GM19023 (cell line): ENCODE results near the gene ZSCAN23.
A peak's percentile ranks its signal among the peaks of the same experiment; 100 is the strongest.
"Not testable (repeated sequence)": the region's sequence is repeated elsewhere in the genome, so short reads cannot be mapped to it uniquely, and the experiment has no call there.

ENCODE experiments used
- ATAC-seq: cut with Tn5 transposase; IDR thresholded peaks from one replicate; pipeline ENCODE4 v1.9.1; 2021; ENCODE audit warnings: mild to moderate bottlenecking, moderate library complexity; ENCODE audit not compliant: unreplicated experiment

The ZSCAN23 gene

DNA sequence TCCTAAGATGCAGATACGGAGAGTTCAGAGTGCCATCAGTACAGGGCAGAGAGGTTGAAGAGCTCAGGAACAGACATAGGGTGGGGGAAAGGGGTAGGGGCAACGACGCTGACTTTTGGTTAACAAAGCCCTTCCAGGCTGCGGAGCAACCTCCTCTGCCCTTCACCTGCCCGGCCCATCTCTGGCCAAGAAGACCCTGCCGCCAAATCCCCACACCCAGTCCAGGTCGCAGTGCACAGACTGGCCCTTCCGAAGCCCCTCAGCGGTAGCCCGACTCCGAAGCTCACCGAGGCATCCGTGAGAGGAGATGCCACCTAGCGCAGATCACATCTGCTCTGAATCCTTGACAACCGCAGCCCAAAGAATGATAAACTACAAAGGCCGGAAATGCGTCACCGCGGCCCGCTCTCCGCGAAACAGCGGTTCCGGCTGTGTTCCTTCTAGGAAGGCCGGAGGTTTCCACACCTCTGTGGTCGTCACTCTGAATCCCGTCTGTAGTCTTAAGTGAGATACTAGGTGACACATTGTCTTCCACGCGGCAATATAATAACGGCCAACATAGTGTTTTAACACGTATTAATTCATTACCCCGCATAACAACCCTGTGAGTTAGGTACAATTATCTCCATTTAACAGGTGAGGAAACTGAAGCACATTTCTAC lies at the start of gene ZSCAN23:
TSS of gene ZSCAN23 (minus strand) at position 380 of the 662 bp plus-strand sequence. CDS start 7,225 bp downstream, outside the sequence.
- ATAC-seq = peak; percentile 96

GRCh38 chr6:28491984-28492317 lies 48.7 kb upstream of the ZSCAN23 start:
- no peak for ATAC-seq

- peak; percentile 27 for ATAC-seq
Observed at GRCh38 chr6:28490205-28490890, 47.1 kb upstream of the ZSCAN23 start.

DNA sequence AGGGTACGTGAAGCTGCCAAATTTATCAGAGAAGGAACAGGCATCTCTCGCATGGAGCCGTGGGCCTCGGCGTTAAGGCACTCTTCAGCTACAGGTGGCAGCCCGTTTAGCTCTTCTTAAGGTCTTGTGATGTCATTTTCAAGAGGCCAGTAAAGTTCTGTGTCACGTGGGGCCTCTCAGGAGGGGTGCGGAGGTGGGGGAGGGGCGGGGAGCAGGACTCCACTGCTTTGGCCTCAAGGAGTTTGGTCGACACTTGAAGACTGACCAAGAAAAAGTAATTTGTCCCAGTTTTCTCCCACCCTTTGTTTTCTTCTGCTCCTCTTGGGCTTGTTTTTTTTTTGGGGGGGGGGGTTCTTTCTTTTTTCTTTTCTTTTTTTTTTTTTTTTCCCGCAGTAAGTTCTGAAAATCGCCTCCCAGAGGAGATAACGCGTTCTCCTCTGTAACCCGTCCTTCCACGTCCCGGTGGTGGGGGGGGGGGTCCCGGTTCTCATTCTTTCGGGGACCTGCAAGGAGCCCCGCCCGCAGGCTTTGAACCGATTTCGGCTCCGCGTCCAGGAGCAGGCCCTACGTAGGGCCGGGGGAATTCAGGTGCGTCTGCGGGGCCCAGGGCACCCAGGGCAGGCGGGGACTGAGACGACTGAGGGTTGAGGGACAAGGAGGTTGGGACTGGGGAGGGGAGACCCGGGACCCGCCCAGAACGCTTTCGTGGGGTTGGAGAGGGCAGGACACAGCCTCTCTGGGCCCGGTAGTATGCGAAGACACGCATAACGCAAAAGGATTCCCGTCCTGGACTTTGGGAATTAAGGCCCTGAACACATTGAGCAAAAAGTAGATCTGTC lies 46.3 kb upstream of the ZSCAN23 start:
- ATAC-seq = peak; percentile 66

DNA sequence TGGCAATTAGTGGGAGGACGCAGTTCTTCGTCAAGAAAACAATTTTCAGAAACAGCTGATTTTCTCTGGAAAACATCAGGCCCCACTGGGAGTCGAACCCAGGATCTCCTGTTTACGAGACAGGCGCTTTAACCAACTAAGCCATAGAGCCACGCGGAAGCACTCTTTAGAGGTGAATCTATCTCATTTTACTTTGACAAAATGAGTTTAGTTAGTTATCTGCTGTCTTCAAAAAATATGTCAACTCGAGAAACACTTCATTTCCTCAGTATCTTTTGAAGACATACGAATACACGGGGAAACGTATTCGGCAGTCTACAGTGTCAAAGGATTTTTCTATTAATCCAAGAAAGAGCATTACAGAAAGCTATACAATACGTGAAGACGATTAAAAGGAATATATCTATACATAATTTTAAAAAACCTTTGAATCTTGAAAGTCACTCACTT lies 45.6 kb upstream of the ZSCAN23 start:
- ATAC-seq = no peak

GRCh38 chr6:28486988-28487742 lies 43.9 kb upstream of the ZSCAN23 start:
- no peak for ATAC-seq

GRCh38 chr6:28486533-28486932 lies 43.2 kb upstream of the ZSCAN23 start:
- ATAC-seq = no peak

DNA sequence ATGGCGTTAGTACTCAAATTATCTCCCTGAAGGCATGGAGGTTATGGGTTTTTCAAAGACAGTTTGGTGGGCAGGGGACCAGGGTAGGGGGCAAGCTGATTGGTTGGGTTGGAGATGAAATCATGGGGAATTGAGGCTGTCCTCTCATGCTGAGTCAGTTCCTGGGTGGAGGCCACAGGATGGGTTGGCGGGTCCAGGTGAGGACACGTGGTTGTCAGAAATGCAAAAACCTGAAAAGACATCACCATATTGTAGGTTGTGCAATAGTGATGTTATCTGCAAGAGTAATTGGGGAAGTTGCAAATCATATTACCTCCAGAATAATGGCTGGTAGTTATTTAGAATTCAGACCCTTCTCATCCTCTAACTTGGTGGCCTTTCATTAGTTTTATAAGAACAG lies 42.2 kb upstream of the ZSCAN23 start:
- ATAC-seq = no peak

GRCh38 chr6:28480253-28480932 lies 37.1 kb upstream of the ZSCAN23 start:
- no peak for ATAC-seq

DNA sequence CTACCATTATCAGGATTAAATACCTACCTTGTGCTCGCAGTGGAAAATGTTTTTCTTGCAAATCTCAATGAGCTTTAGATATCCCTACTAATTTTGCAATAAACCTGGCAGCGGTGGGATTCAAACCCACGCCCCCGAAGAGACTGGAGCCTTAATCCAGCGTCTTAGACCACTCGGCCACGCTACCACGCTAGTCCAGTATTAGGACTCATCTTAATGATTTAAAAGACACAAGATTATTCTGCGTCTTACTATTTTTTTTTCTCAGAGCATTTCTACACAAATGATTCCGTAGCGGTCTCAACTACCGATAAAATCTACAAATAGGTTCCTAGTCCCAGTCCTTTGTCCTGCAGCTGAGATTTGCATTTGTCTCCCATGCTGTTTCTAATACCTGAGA lies 35.2 kb upstream of the ZSCAN23 start:
- no peak for ATAC-seq

- no peak for ATAC-seq
Observed at GRCh38 chr6:28474441-28475219, 31.3 kb upstream of the ZSCAN23 start.

DNA sequence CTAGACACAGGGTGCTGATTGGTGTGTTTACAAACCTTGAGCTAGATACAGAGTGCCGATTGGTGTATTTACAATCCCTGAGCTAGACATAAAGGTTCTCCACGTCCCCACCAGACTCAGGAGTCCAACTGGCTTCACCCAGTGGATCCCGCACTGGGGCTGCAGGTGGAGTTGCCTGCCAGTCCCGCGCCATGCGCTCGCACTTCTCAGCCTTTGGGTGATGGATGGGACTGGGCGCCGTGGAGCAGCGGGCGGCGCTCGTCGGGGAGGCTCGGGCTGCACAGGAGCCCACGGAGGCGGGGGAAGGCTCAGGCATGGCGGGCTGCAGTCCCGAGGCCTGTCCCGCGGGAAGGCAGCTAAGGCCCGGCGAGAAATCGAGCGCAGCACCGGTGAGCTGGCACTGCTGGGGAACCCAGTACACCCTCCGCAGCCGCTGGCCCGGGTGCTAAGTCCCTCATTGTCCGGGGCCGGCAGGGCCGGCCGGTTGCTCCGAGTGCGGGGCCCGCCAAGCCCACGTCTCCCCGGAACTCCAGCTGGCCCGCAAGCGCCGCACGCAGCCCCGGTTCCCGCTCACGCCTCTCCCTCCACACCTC lies 26.0 kb upstream of the ZSCAN23 start:
- ATAC-seq = not testable (repeated sequence)

DNA sequence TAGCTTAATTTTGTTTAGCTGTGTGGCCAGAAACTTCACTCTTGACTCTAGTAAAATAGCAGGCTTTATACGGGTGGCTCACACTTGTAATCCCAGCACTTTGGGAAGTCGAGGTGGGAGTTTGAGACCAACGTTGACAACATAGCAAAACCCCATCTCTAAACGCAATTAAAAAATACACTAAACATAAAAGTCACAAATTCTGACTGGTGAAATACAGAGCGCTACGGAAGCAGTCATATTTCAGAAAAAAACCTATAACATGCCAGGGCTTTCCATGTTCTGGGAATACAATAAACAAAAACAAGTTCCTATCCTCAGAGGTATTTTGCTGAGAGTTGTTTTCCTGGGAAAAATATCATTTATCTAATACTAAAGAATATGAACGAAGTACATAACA lies 24.8 kb upstream of the ZSCAN23 start:
- ATAC-seq = no peak

GRCh38 chr6:28462401-28462800 lies 19.1 kb upstream of the ZSCAN23 start:
- ATAC-seq = no peak

DNA sequence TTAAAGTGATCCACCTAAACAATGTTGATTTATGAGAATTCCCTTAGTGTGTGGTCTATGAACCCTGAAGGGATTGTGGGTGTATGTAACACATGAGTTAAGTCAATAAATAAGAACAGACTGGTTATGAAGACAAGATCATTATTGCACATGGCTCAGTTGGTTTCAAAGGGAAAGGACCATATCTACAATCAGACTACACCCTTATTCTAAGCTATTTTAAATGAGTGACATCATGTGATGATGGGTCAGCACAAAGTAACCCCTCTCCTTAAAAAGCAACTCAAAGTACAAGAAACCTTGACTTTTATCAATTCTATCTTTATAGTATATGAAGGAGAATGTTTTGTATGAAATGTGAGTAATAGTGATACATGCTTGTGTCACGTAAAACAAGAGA lies 15.3 kb upstream of the ZSCAN23 start:
- ATAC-seq = no peak

DNA sequence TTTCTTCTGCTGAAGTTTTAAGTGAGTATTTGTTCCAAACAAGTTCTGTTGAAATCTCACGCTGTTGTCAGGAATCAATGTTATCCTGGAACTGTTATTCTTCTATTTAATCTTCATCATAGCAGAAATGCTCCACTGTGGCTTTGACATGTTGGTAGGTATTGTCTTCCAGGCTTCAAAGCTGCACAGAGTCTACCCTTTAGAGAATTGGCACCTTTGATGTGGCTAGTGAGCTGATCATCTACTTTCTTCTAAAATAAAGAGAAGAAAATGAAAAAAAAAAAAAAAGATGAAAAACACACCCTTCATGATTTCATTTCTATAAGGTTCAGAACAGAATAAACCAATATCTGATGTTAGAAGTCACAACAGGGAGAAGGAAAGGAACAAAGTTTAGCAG lies 5.8 kb upstream of the ZSCAN23 start:
- no peak for ATAC-seq

- not testable (repeated sequence) for ATAC-seq
Observed at GRCh38 chr6:28447512-28447906, 4.2 kb upstream of the ZSCAN23 start.

DNA sequence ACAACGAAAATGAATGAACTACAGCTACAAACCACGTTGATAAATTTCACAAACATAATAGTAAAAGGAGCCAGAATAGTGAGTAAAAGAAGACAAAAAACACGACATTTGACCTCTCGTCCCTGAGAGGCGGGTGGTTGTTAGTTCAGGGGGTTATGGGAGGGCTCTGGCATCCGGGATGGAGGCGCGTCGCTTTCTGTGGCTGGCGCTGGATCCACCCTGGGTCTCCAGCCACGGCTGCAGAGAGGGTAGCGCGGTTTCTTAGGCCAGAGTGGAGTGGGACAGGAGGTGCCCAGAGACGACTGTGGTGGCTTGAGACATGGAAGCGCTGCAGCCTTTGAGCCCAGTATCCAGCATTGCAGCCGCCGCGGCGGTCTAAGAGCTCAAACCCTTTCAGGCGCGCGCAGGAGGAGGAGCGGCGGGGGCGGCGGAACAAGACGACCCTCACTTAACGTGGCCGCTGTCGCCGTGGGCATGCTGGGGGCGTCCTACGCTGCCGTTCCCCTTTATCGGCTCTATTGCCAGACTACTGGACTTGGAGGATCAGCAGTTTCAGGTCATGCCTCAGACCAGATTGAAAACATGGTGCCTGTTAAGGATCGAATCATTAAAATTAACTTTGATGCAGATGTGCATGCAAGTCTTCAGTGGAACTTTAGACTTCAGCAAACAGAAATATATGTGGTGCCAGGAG lies 3.7 kb upstream of the ZSCAN23 start:
- no peak for ATAC-seq

GRCh38 chr6:28444759-28445158 lies 1.5 kb upstream of the ZSCAN23 start:
- not testable (repeated sequence) for ATAC-seq
